Measurements from ENCODE around the gene CABLES2. TPM values are rescaled to one million over a fixed set of nuclear protein-coding genes. Genes with fewer than 3 reads are reported as not detected.

Gene CABLES2
- polyA plus RNA-seq, 2 of the 4 experiments (the other 2 are of a cell fraction) = 3.9 to 7.7 TPM

DNA sequence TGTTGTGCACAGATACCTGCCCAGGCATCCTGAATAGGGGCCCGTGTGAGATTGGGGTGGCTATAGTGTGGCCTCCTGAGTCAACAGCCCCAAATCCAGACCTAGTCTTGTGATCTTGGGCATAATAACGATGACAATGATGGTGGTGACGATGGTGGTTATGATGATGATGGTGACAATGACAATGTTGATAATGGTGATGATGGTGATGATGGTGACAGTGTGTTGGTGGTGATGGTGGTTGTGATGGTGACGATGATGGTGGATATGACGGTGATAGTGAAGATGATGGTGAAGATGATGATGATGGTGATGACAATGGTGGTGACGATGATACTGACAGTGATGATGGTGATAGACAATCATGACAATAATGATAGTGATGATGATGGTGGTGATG lies 25.2 kb downstream of the CABLES2 start (continued):
- no peak for TF ChIP-seq MAZ (IDR thresholded peaks at IDR 0.05; ENCODE audit: borderline replicate concordance, low read depth, low read length)
- TF ChIP-seq CHD2 (IDR thresholded peaks at IDR 0.05; ENCODE audit: low read length, partially characterized antibody) = no peak
- no peak for TF ChIP-seq BHLHE40 (IDR thresholded peaks at IDR 0.05; ENCODE audit: low read depth, low read length)

DNA sequence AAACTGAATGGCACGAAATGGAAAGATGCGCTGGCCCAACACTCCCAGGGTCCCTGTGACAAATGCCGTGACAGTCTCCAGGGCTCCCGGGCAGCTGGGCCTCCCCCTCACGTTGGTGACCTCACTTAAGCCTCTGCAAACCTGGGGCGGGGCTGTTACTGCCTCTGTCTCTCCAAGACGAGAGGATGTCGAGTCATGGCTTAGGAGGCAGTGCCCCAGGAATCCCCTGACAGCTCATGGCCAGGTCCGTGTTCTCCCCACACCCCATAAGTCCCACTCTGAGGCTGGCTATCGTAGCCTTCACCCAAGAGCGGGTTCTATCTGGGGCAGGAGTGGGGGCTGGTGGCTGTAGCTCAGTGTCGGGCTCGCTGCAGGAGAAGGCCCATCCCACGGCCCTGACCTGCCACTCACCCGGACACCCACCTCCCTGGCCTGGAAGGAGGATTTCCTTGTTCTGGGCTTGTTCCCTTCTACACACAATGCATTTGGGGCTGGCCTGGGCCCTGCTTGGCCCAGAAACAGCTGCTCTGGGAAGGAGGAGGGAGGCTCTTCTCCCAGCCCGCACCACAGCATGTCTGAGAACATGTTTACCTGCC lies 25.8 kb downstream of the CABLES2 start:
- DNase-seq (ENCODE audit: low read depth in 1 of 2, low spot score in 1 of 2) = peak in 1 of 2 experiments; percentile 83
- ATAC-seq = peak; percentile 31 to 35; a peak in 5 of 6 replicates
- TF ChIP-seq, protein P1, sequence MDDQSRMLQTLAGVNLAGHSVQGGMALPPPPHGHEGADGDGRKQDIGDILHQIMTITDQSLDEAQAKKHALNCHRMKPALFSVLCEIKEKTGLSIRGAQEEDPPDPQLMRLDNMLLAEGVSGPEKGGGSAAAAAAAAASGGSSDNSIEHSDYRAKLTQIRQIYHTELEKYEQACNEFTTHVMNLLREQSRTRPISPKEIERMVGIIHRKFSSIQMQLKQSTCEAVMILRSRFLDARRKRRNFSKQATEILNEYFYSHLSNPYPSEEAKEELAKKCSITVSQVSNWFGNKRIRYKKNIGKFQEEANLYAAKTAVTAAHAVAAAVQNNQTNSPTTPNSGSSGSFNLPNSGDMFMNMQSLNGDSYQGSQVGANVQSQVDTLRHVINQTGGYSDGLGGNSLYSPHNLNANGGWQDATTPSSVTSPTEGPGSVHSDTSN (IDR thresholded peaks at IDR 0.05) = no peak
- peak; percentile 78 for TF ChIP-seq MAFK (IDR thresholded peaks at IDR 0.05; ENCODE audit: partially characterized antibody)
- no peak for TF ChIP-seq ZSCAN20 (CRISPR knock-in tag; IDR thresholded peaks at IDR 0.05)
- no peak for TF ChIP-seq FOSL2 (IDR thresholded peaks at IDR 0.05)
- TF ChIP-seq FOSL2 (CRISPR knock-in tag; IDR thresholded peaks at IDR 0.05) = peak; percentile 27; the same call in 1 of the 2 replicates
- TF ChIP-seq NR3C1 (IDR thresholded peaks at IDR 0.05) = no peak
- TF ChIP-seq SREBF2 (IDR thresholded peaks at IDR 0.05) = no peak
- TF ChIP-seq MAZ (IDR thresholded peaks at IDR 0.05; ENCODE audit: borderline replicate concordance, low read depth, low read length) = no peak
- TF ChIP-seq, protein P2, sequence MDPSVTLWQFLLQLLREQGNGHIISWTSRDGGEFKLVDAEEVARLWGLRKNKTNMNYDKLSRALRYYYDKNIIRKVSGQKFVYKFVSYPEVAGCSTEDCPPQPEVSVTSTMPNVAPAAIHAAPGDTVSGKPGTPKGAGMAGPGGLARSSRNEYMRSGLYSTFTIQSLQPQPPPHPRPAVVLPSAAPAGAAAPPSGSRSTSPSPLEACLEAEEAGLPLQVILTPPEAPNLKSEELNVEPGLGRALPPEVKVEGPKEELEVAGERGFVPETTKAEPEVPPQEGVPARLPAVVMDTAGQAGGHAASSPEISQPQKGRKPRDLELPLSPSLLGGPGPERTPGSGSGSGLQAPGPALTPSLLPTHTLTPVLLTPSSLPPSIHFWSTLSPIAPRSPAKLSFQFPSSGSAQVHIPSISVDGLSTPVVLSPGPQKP (IDR thresholded peaks at IDR 0.05; ENCODE audit: low read depth, low read length) = no peak
- 0 out of 2 replicates have a peak, but pooled peaks have one; percentile 24 for TF ChIP-seq NFE2L2 (conservative IDR thresholded peaks at IDR 0.05; ENCODE audit: low read length)
- no peak for TF ChIP-seq EP300 (IDR thresholded peaks at IDR 0.05)
- no peak for TF ChIP-seq CHD2 (IDR thresholded peaks at IDR 0.05; ENCODE audit: low read length, partially characterized antibody)
- WGBS (ENCODE audit: missing lambda C conversion rate) = 32% methylated on average over 16 of the region's 16 CpGs
- peaks cover 56% of the 10 kb centered on the region for H3K4me1 ChIP-seq
- no peak overlapping the region for H3K4me3 ChIP-seq
- peak overlapping the region; percentile 78 to 91 for H3K27ac ChIP-seq
- H3K9me3 ChIP-seq = no peaks in the 10 kb centered on the region
- peak overlapping the region; percentile 62 for H3K4me2 ChIP-seq
- POLR2A ChIA-PET = no interaction called here
- CTCF ChIA-PET = interaction anchor here (1.1 to 11.0 kb wide), 9 partner anchors 9 to 83 kb away, joined by 4 to 290 read pairs (median 29); partner anchors contain the start of genes ADRM1 and LAMA5
- FAIRE-seq = no peak

DNA sequence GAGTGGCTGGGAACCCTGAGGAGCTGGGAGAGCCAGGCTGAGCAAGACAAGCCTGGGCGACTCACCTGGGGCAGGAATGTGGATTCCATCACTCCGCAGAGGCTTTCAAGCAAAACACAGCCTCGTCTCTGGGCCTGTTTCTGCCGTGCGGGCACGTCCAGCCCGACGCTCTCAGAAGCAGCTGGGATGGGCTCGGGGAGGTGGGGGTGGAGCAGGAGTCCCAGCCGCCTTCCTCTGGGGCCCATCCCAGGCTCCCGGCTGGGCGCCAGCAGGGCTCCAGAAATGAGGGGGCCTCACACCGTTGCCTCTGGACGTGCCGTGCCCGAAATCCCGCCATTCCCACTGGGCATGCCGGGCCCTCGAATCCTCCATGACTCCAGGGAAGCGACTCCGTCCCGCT lies 28.9 kb downstream of the CABLES2 start:
- 91% methylated on average over 22 of the region's 22 CpGs for WGBS (ENCODE audit: missing lambda C conversion rate)
- H3K4me2 ChIP-seq = 0 out of 3 replicates have a peak overlapping the region, but pooled peaks have one; percentile 2
- no peak for DNase-seq (ENCODE audit: low read depth in 1 of 2, low spot score in 1 of 2)
- FAIRE-seq = no peak
- no peak for TF ChIP-seq CBX8 (IDR thresholded peaks at IDR 0.05)
- TF ChIP-seq HOXB5 (CRISPR knock-in tag; IDR thresholded peaks at IDR 0.05) = no peak
- TF ChIP-seq, protein P1 (IDR thresholded peaks at IDR 0.05) = no peak
- TF ChIP-seq, protein P3, sequence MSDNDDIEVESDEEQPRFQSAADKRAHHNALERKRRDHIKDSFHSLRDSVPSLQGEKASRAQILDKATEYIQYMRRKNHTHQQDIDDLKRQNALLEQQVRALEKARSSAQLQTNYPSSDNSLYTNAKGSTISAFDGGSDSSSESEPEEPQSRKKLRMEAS (IDR thresholded peaks at IDR 0.05) = no peak
- TF ChIP-seq ZSCAN20 (CRISPR knock-in tag; IDR thresholded peaks at IDR 0.05) = no peak
- no peak for TF ChIP-seq HDAC2 (IDR thresholded peaks at IDR 0.05)
- no peak for TF ChIP-seq TFCP2L1 (CRISPR knock-in tag; IDR thresholded peaks at IDR 0.05)
- no peak for TF ChIP-seq CHD2 (IDR thresholded peaks at IDR 0.05; ENCODE audit: low read length, partially characterized antibody)
- H3K9me3 ChIP-seq = no peaks in the 10 kb centered on the region
- no peak overlapping the region for H3K4me3 ChIP-seq
- H3K4me1 ChIP-seq = peaks cover 74% of the 10 kb centered on the region
- CTCF ChIA-PET = interaction anchor here (0.8 to 11.0 kb wide), 8 partner anchors 11 to 77 kb away, joined by 3 to 290 read pairs (median 14); partner anchors contain the start of genes ADRM1 and LAMA5
- POLR2A ChIA-PET = interaction anchor here (1.2 kb wide), 1 partner anchor 9 kb away, joined by 4 read pairs; no protein-coding TSS in a partner anchor
- H3K27ac ChIP-seq = peak overlapping the region; percentile 52 to 94; a peak in 5 of 6 replicates
- ATAC-seq = no peak
